Kidney epithelial cell (primary cell): ENCODE measurements around the gene NRXN2. TPM values are rescaled to one million over a fixed set of nuclear protein-coding genes. Genes with fewer than 3 reads are reported as not detected.
A peak's percentile ranks its signal among the peaks of the same experiment; 100 is the strongest.

Experiments
- DNase-seq: peaks from one replicate; pipeline ENCODE4 v3.0.0-alpha.2; 2010; ENCODE audit warnings: low read depth
- H3K27me3 ChIP-seq: 2 replicates; pipeline ENCODE4 v1.6.0; 2011; ENCODE audit warnings: low read length; ENCODE audit not compliant: control insufficient read depth, insufficient read depth
- H3K36me3 ChIP-seq: 2 replicates; pipeline ENCODE4 v1.5.1; 2011; ENCODE audit warnings: low read length; ENCODE audit not compliant: control insufficient read depth, insufficient read depth
- H3K4me3 ChIP-seq: 2 replicates; pipeline ENCODE4 v1.5.1; 2011; ENCODE audit warnings: low read depth, mild to moderate bottlenecking, control low read depth, low read length
- total RNA-seq: library from RNA; depleted of rRNA; stranded (reverse); fragments of >200 nt; gene quantifications from 2 replicates; pipeline ENCODE4 v1.2.3, GENCODE V29; 2015
- TF ChIP-seq, protein P1 (sequence below): IDR thresholded peaks from 2 replicates; pipeline ENCODE4 v1.5.1; 2011; ENCODE audit warnings: mild to moderate bottlenecking, moderate library complexity, low read length, control low read depth, inconsistent platforms; ENCODE audit not compliant: insufficient read depth, poor library complexity, severe bottlenecking

Gene NRXN2
- total RNA-seq, 1 donor from 2014 or later, result not detected

DNA sequence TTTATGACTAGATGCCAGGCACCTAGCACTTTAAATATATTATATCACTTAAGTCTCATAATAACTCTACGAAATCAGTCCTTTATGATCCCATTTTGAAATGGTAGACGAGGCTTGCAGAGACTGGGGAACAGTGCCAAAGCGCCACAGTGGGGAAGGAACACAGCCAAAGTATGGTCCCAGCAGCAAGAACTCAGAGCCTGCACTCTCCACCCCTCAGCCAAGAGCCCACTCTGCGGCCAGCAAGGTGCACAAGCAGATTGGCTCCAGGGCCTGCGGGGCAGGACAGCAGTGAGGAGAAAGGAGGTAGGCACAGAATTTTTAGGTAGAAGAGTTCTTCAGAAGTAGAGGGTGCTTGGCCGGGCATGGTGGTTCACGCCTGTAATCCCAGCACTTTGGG is 61.4 kb downstream of the NRXN2 start:
- no peak for DNase-seq
- H3K27me3 ChIP-seq, result no peaks in the 10 kb centered on the region
- TF ChIP-seq, protein P1, sequence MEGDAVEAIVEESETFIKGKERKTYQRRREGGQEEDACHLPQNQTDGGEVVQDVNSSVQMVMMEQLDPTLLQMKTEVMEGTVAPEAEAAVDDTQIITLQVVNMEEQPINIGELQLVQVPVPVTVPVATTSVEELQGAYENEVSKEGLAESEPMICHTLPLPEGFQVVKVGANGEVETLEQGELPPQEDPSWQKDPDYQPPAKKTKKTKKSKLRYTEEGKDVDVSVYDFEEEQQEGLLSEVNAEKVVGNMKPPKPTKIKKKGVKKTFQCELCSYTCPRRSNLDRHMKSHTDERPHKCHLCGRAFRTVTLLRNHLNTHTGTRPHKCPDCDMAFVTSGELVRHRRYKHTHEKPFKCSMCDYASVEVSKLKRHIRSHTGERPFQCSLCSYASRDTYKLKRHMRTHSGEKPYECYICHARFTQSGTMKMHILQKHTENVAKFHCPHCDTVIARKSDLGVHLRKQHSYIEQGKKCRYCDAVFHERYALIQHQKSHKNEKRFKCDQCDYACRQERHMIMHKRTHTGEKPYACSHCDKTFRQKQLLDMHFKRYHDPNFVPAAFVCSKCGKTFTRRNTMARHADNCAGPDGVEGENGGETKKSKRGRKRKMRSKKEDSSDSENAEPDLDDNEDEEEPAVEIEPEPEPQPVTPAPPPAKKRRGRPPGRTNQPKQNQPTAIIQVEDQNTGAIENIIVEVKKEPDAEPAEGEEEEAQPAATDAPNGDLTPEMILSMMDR, result no peak
- no peak overlapping the region for H3K4me3 ChIP-seq
- H3K36me3 ChIP-seq, result no peaks in the 10 kb centered on the region

DNA sequence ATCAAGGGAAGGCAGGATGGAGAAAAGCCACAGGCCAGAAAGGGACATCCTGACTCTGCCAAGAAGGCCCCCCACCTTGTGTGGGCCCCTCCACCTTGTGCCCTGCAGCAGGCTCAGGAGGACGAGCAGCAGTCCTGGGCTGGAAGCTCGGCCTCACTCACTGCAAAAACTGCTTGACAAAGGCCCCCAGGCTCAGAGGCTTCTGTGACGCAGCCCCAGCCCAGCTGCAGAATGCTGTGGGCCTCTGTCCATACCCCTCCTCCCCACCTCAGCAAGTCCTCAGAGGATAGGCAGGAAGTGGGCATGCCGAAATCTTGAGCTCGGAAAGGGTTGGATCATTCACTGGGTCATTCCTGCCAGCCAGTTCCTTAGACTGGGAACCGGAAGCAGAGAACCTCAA is 61.9 kb downstream of the NRXN2 start:
- DNase-seq, result no peak
- H3K36me3 ChIP-seq, result no peaks in the 10 kb centered on the region
- no peak overlapping the region for H3K4me3 ChIP-seq
- no peaks in the 10 kb centered on the region for H3K27me3 ChIP-seq
- TF ChIP-seq, protein P1, result no peak

DNA sequence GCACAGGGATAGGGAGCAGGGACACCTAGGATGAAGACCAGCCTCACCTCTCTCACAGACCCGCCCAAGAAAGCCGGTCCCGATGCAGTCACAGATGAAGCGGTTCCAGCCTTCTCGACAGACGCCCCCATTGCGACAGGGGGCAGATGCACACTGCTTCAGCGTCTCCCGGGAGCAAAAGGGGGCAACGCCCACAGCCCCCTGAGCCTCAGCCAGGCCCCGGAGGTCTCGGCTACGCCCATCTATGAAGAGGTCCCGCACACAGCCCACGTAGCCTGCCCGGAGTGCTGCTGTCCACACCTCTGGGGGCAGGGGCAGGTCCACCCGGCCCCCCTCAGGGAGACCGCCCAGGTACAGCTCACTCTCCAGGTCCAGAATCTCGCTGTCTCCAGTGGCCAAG is 62.3 kb downstream of the NRXN2 start:
- TF ChIP-seq, protein P1, result no peak
- no peaks in the 10 kb centered on the region for H3K36me3 ChIP-seq
- no peaks in the 10 kb centered on the region for H3K27me3 ChIP-seq
- no peak overlapping the region for H3K4me3 ChIP-seq
- no peak for DNase-seq

DNA sequence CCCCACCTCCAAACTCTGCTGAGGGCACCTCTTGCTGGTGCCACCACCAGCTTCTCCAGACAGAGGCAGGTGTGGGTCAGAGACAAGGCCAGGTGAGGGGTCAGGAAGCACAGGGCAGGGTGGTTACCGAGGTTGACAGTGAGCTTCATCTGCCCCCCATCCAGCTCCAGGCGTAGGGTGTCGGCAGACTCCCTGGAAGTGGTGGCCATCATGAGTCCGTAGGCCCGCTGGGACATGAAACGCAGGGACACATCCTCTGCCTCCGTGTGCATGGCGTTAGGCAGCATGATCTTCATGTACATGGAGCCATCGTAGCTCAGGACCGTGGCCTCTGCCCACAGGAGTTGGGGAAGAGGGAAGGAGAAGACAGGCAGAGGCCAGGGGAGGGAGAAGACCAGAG is 62.8 kb downstream of the NRXN2 start:
- TF ChIP-seq, protein P1, result no peak
- no peaks in the 10 kb centered on the region for H3K36me3 ChIP-seq

DNA sequence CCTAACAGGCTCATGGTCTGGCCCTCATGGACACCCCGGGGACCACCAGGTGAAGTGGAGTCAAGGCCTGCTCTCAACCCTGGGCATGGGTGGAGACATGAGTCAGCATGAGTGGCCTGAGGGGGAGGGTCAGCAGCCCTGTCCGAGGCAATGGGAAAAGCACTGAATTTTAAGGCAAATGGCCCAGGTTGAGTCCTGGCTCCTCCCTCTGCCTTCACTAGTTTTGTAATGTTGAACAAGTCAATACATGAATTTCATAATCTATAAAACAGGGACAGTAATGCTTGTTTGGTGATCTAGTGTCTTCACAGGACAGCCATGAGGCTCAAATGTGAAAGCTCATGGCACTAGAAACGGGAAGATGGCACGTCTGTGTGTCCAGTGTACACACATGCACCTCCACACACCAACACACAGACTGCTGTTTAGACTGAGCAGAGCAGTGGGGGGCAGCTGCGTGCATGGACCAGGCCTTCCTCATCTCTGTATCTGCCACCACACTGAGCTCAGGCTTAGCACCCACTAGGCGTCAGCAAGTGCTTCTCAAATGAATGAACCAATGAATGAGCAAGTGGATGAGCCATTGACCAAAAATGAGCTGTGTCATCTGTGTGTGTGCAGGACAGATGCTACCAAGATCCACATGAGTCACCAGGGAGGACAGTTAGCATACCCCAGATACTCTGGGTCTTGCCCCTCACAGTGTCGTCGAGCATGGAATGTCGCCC is 63.4 kb downstream of the NRXN2 start:
- Histone ChIP-seq H3K27me3 (peaks cover 7% of the 10 kb centered on the region), H3K36me3 (no peaks in the 10 kb centered on the region), H3K4me3 (no peak overlapping the region)
- peak; percentile 69 for DNase-seq
- TF ChIP-seq, protein P1, result no peak

More for the DNA sequence above, 62.8 kb downstream of the NRXN2 start:
- peaks cover 4% of the 10 kb centered on the region for H3K27me3 ChIP-seq
- DNase-seq, result no peak
- H3K4me3 ChIP-seq, result no peak overlapping the region

DNA sequence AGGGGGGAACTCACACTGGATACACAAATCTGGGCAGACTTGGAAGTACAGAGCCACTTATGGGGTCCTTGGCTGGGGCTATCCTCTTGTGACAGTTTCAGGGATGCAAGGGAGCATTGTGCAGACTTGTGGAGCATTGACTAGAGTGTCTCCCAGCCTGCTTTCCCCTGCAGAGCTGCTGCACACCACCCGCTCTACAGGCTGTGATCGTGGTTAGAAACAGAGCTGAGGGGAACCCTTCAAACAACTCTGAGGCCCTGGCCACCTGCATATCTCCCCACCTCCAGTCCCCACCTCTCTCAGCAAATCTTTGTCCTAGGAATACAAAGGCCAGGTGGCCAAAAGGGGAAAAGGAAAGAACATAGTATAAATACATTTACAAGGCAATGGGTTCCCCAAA is 64.7 kb downstream of the NRXN2 start:
- no peak for DNase-seq

More for the DNA sequence above, 64.7 kb downstream of the NRXN2 start:
- Histone ChIP-seq H3K36me3 (no peaks in the 10 kb centered on the region), H3K27me3 (peaks cover 7% of the 10 kb centered on the region), H3K4me3 (no peak overlapping the region)
- TF ChIP-seq, protein P1, result no peak
